ENCODE data around the gene CRYBA1.
"Not testable (repeated sequence)": the region's sequence is repeated elsewhere in the genome, so short reads cannot be mapped to it uniquely, and the experiment has no call there.

CRYBA1 gene

GRCh38 chr17:29225396-29225795 is 21.3 kb upstream of the CRYBA1 start:
- DNase-seq: no peak
- Histone ChIP-seq H4K91ac (ENCODE audit: low read length) (no peak overlapping the region), H3K14ac (ENCODE audit: low read length in 2 of 2) (no peak overlapping the region)

GRCh38 chr17:29233301-29233700 is 13.4 kb upstream of the CRYBA1 start:
- H3K4me3 ChIP-seq (ENCODE audit: insufficient read depth in 1 of 2, low read depth in 1 of 2, low read length in 2 of 2): no peak overlapping the region
- no peak overlapping the region for H2AFZ ChIP-seq (ENCODE audit: low read depth, low read length)
- no peak overlapping the region for H3K14ac ChIP-seq (ENCODE audit: low read length in 2 of 2)
- H4K8ac ChIP-seq (ENCODE audit: low read length): no peak overlapping the region
- peaks cover 2% of the 10 kb centered on the region for H3K4me1 ChIP-seq (ENCODE audit: control insufficient read depth, insufficient read depth, low read depth, low read length)
- no peak overlapping the region for H3K9ac ChIP-seq (ENCODE audit: low read length)
- no peak for DNase-seq
- no peak overlapping the region for H3K18ac ChIP-seq (ENCODE audit: low read depth in 1 of 2, low read length in 2 of 2)
- WGBS: 79% methylated on average over 1 of the region's 1 CpG
- H2BK12ac ChIP-seq (ENCODE audit: low read length in 2 of 2): no peak overlapping the region
- H3K79me1 ChIP-seq (replicated peaks; ENCODE audit: low read length, poor library complexity, severe bottlenecking): no peaks in the 10 kb centered on the region
- no peaks in the 10 kb centered on the region for H3K27me3 ChIP-seq (ENCODE audit: control insufficient read depth in 1 of 2, insufficient read depth in 1 of 2, low read length in 2 of 2)
- H2AK5ac ChIP-seq (ENCODE audit: low read length, severe bottlenecking): no peak overlapping the region
- H3K27ac ChIP-seq (ENCODE audit: low read length, poor library complexity, severe bottlenecking): no peak overlapping the region
- H3K4me2 ChIP-seq (ENCODE audit: low read length, poor library complexity, severe bottlenecking): no peak overlapping the region
- H3K4ac ChIP-seq (ENCODE audit: low read depth in 1 of 2, low read length in 2 of 2): no peak overlapping the region
- no peak overlapping the region for H2BK15ac ChIP-seq (ENCODE audit: low read depth, poor library complexity, severe bottlenecking)
- H2BK5ac ChIP-seq (ENCODE audit: low read depth, low read length, poor library complexity, severe bottlenecking): no peak overlapping the region
- no peak overlapping the region for H2BK120ac ChIP-seq (ENCODE audit: low read depth, low read length)
- H4K91ac ChIP-seq (ENCODE audit: low read length): no peak overlapping the region
- H3K36me3 ChIP-seq (ENCODE audit: control insufficient read depth in 1 of 2, insufficient read depth in 2 of 2, low read depth in 1 of 2, low read length in 2 of 2): no peaks in the 10 kb centered on the region
- H3K9me3 ChIP-seq (ENCODE audit: control insufficient read depth, low read length): no peaks in the 10 kb centered on the region
- no peak overlapping the region for H3K23ac ChIP-seq (ENCODE audit: low read length in 2 of 2)

More at GRCh38 chr17:29225396-29225795, 21.3 kb upstream of the CRYBA1 start:
- H3K4me1 ChIP-seq (ENCODE audit: control insufficient read depth, insufficient read depth, low read depth, low read length): no peaks in the 10 kb centered on the region
- no peaks in the 10 kb centered on the region for H3K36me3 ChIP-seq (ENCODE audit: control insufficient read depth in 1 of 2, insufficient read depth in 2 of 2, low read depth in 1 of 2, low read length in 2 of 2)
- H3K18ac ChIP-seq (ENCODE audit: low read depth in 1 of 2, low read length in 2 of 2): no peak overlapping the region
- H2BK15ac ChIP-seq (ENCODE audit: low read depth, poor library complexity, severe bottlenecking): no peak overlapping the region
- H3K4me3 ChIP-seq (ENCODE audit: insufficient read depth in 1 of 2, low read depth in 1 of 2, low read length in 2 of 2): no peak overlapping the region
- H3K4me2 ChIP-seq (ENCODE audit: low read length, poor library complexity, severe bottlenecking): no peak overlapping the region
- no peaks in the 10 kb centered on the region for H3K79me1 ChIP-seq (replicated peaks; ENCODE audit: low read length, poor library complexity, severe bottlenecking)
- H2AFZ ChIP-seq (ENCODE audit: low read depth, low read length): peak overlapping the region; percentile 10
- H2BK5ac ChIP-seq (ENCODE audit: low read depth, low read length, poor library complexity, severe bottlenecking): no peak overlapping the region
- no peaks in the 10 kb centered on the region for H3K27me3 ChIP-seq (ENCODE audit: control insufficient read depth in 1 of 2, insufficient read depth in 1 of 2, low read length in 2 of 2)
- H3K9ac ChIP-seq (ENCODE audit: low read length): no peak overlapping the region
- H3K27ac ChIP-seq (ENCODE audit: low read length, poor library complexity, severe bottlenecking): peak overlapping the region; percentile 23
- H2BK120ac ChIP-seq (ENCODE audit: low read depth, low read length): no peak overlapping the region
- no peak overlapping the region for H4K8ac ChIP-seq (ENCODE audit: low read length)
- H3K23ac ChIP-seq (ENCODE audit: low read length in 2 of 2): no peak overlapping the region
- H3K9me3 ChIP-seq (ENCODE audit: control insufficient read depth, low read length): no peaks in the 10 kb centered on the region
- no peak overlapping the region for H3K4ac ChIP-seq (ENCODE audit: low read depth in 1 of 2, low read length in 2 of 2)
- H2BK12ac ChIP-seq (ENCODE audit: low read length in 2 of 2): no peak overlapping the region
- H2AK5ac ChIP-seq (ENCODE audit: low read length, severe bottlenecking): no peak overlapping the region

- H2AFZ ChIP-seq (ENCODE audit: low read depth, low read length); H3K4me1 ChIP-seq (ENCODE audit: control insufficient read depth, insufficient read depth, low read depth, low read length); H3K4ac ChIP-seq (ENCODE audit: low read depth in 1 of 2, low read length in 2 of 2); H3K14ac ChIP-seq (ENCODE audit: low read length in 2 of 2); H3K18ac ChIP-seq (ENCODE audit: low read depth in 1 of 2, low read length in 2 of 2); H2BK12ac ChIP-seq (ENCODE audit: low read length in 2 of 2); DNase-seq; H3K23ac ChIP-seq (ENCODE audit: low read length in 2 of 2); H3K9me3 ChIP-seq (ENCODE audit: control insufficient read depth, low read length); H2BK15ac ChIP-seq (ENCODE audit: low read depth, poor library complexity, severe bottlenecking); H3K4me2 ChIP-seq (ENCODE audit: low read length, poor library complexity, severe bottlenecking); H3K27ac ChIP-seq (ENCODE audit: low read length, poor library complexity, severe bottlenecking); H2AK5ac ChIP-seq (ENCODE audit: low read length, severe bottlenecking); H3K9ac ChIP-seq (ENCODE audit: low read length); H3K36me3 ChIP-seq (ENCODE audit: control insufficient read depth in 1 of 2, insufficient read depth in 2 of 2, low read depth in 1 of 2, low read length in 2 of 2); H3K79me1 ChIP-seq (replicated peaks; ENCODE audit: low read length, poor library complexity, severe bottlenecking); H3K4me3 ChIP-seq (ENCODE audit: insufficient read depth in 1 of 2, low read depth in 1 of 2, low read length in 2 of 2); H2BK5ac ChIP-seq (ENCODE audit: low read depth, low read length, poor library complexity, severe bottlenecking); H4K8ac ChIP-seq (ENCODE audit: low read length); H4K91ac ChIP-seq (ENCODE audit: low read length); H3K27me3 ChIP-seq (ENCODE audit: control insufficient read depth in 1 of 2, insufficient read depth in 1 of 2, low read length in 2 of 2); H2BK120ac ChIP-seq (ENCODE audit: low read depth, low read length): not testable (repeated sequence)
- WGBS: 87% methylated on average over 4 of the region's 7 CpGs
Observed at GRCh38 chr17:29234972-29235371, 11.7 kb upstream of the CRYBA1 start.

- Histone ChIP-seq H3K18ac (ENCODE audit: low read depth in 1 of 2, low read length in 2 of 2) (no peak overlapping the region), H3K27me3 (ENCODE audit: control insufficient read depth in 1 of 2, insufficient read depth in 1 of 2, low read length in 2 of 2) (no peaks in the 10 kb centered on the region), H3K27ac (ENCODE audit: low read length, poor library complexity, severe bottlenecking) (no peak overlapping the region), H3K14ac (ENCODE audit: low read length in 2 of 2) (no peak overlapping the region), H3K9me3 (ENCODE audit: control insufficient read depth, low read length) (no peaks in the 10 kb centered on the region), H4K8ac (ENCODE audit: low read length) (no peak overlapping the region), H2BK120ac (ENCODE audit: low read depth, low read length) (no peak overlapping the region), H3K4ac (ENCODE audit: low read depth in 1 of 2, low read length in 2 of 2) (no peak overlapping the region), H2BK15ac (ENCODE audit: low read depth, poor library complexity, severe bottlenecking) (no peak overlapping the region), H2BK5ac (ENCODE audit: low read depth, low read length, poor library complexity, severe bottlenecking) (no peak overlapping the region), H2BK12ac (ENCODE audit: low read length in 2 of 2) (no peak overlapping the region), H3K4me2 (ENCODE audit: low read length, poor library complexity, severe bottlenecking) (no peak overlapping the region), H3K23ac (ENCODE audit: low read length in 2 of 2) (no peak overlapping the region), H2AK5ac (ENCODE audit: low read length, severe bottlenecking) (no peak overlapping the region), H3K36me3 (ENCODE audit: control insufficient read depth in 1 of 2, insufficient read depth in 2 of 2, low read depth in 1 of 2, low read length in 2 of 2) (no peaks in the 10 kb centered on the region), H2AFZ (ENCODE audit: low read depth, low read length) (no peak overlapping the region), H4K91ac (ENCODE audit: low read length) (no peak overlapping the region), H3K79me1 (replicated peaks; ENCODE audit: low read length, poor library complexity, severe bottlenecking) (no peaks in the 10 kb centered on the region), H3K4me1 (ENCODE audit: control insufficient read depth, insufficient read depth, low read depth, low read length) (peaks cover 8% of the 10 kb centered on the region), H3K9ac (ENCODE audit: low read length) (no peak overlapping the region), H3K4me3 (ENCODE audit: insufficient read depth in 1 of 2, low read depth in 1 of 2, low read length in 2 of 2) (no peak overlapping the region)
- no peak for DNase-seq
- 97% methylated on average over 3 of the region's 3 CpGs for WGBS
Observed at GRCh38 chr17:29235904-29236303, 10.8 kb upstream of the CRYBA1 start.
